HEK293 (cell line): ENCODE results near the gene TARS3.

Experiments used
- OSR2 ChIP-seq: fragments of 450-650 bp; formaldehyde crosslinking; IDR thresholded peaks from 2 replicates; pipeline ENCODE4 v1.5.1; 2016; ENCODE audit warnings: missing biosample characterization, missing genetic modification characterization
- SETDB1 ChIP-seq: IDR thresholded peaks from one replicate; pipeline ENCODE4 v1.6.1; 2017; ENCODE audit warnings: mild to moderate bottlenecking, low read length, moderate library complexity, mixed read lengths; ENCODE audit not compliant: insufficient read length
- TRIM28 ChIP-seq: IDR thresholded peaks from 2 replicates; pipeline ENCODE4 v1.6.1; 2011; ENCODE audit warnings: low read length, control low read depth, borderline replicate concordance
- YY1 ChIP-seq: fragments of 450-650 bp; formaldehyde crosslinking; IDR thresholded peaks from 2 replicates; pipeline ENCODE4 v1.5.1; 2018; ENCODE audit warnings: missing biosample characterization, missing genetic modification characterization
- YY2 ChIP-seq: fragments of 450-650 bp; formaldehyde crosslinking; IDR thresholded peaks from 2 replicates; pipeline ENCODE4 v1.5.1; 2016; ENCODE audit warnings: missing biosample characterization, missing genetic modification characterization
- ZBTB17 ChIP-seq: fragments of 450-650 bp; formaldehyde crosslinking; IDR thresholded peaks from 2 replicates; pipeline ENCODE4 v1.5.1; 2016; ENCODE audit warnings: missing biosample characterization, missing genetic modification characterization
- ZBTB20 ChIP-seq: fragments of 450-650 bp; formaldehyde crosslinking; IDR thresholded peaks from 2 replicates; pipeline ENCODE4 v1.5.1; 2016; ENCODE audit warnings: missing biosample characterization, missing genetic modification characterization
- ZNF114 ChIP-seq: fragments of 450-650 bp; formaldehyde crosslinking; IDR thresholded peaks from 2 replicates; pipeline ENCODE4 v1.5.0; 2017; ENCODE audit warnings: missing biosample characterization, missing genetic modification characterization
- ZNF146 ChIP-seq: fragments of 450-650 bp; formaldehyde crosslinking; IDR thresholded peaks from 2 replicates; pipeline ENCODE4 v1.5.1; 2016; ENCODE audit warnings: missing biosample characterization, missing genetic modification characterization
- TF ChIP-seq, protein P1 (sequence below): fragments of 450-650 bp; formaldehyde crosslinking; IDR thresholded peaks from 2 replicates; pipeline ENCODE4 v1.5.1; 2016; ENCODE audit warnings: missing biosample characterization, missing genetic modification characterization
- TF ChIP-seq, protein P2 (sequence below): fragments of 450-650 bp; formaldehyde crosslinking; IDR thresholded peaks from 2 replicates; pipeline ENCODE4 v1.5.1; 2017; ENCODE audit warnings: missing biosample characterization, missing genetic modification characterization

DNA sequence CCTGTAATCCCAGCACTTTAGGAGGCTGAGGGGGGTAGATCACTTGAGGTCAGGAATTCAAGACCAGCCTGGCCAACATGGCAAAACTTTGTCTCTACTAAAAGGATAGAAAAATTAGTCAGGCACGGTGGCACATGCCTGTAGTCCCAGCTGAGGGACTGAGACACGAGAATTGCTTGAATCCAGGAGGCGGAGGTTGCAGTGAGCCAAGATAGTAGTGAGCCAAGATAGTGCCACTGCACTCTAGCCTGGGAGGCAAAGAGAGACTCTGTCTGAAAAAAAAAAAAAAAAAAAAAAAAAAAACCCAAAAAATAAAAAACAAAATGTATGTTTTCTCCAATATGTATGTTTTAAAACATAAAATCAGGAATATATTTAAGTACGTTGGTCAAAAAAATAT, 16.3 kb downstream of the TARS3 start:
- no peak for TF ChIP-seq ZBTB20 (tag by site-specific recombination)
- TF ChIP-seq, protein P1, sequence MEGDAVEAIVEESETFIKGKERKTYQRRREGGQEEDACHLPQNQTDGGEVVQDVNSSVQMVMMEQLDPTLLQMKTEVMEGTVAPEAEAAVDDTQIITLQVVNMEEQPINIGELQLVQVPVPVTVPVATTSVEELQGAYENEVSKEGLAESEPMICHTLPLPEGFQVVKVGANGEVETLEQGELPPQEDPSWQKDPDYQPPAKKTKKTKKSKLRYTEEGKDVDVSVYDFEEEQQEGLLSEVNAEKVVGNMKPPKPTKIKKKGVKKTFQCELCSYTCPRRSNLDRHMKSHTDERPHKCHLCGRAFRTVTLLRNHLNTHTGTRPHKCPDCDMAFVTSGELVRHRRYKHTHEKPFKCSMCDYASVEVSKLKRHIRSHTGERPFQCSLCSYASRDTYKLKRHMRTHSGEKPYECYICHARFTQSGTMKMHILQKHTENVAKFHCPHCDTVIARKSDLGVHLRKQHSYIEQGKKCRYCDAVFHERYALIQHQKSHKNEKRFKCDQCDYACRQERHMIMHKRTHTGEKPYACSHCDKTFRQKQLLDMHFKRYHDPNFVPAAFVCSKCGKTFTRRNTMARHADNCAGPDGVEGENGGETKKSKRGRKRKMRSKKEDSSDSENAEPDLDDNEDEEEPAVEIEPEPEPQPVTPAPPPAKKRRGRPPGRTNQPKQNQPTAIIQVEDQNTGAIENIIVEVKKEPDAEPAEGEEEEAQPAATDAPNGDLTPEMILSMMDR = no peak
- no peak for TF ChIP-seq SETDB1
- no peak for TF ChIP-seq OSR2 (tag by site-specific recombination)
- no peak for TF ChIP-seq ZNF146 (tag by site-specific recombination)
- TF ChIP-seq ZBTB17 (tag by site-specific recombination) = no peak
- TF ChIP-seq YY1 (tag by site-specific recombination) = no peak
- TF ChIP-seq TRIM28 = no peak
- TF ChIP-seq, protein P2, sequence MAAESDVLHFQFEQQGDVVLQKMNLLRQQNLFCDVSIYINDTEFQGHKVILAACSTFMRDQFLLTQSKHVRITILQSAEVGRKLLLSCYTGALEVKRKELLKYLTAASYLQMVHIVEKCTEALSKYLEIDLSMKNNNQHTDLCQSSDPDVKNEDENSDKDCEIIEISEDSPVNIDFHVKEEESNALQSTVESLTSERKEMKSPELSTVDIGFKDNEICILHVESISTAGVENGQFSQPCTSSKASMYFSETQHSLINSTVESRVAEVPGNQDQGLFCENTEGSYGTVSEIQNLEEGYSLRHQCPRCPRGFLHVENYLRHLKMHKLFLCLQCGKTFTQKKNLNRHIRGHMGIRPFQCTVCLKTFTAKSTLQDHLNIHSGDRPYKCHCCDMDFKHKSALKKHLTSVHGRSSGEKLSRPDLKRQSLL (tag by site-specific recombination) = no peak
- no peak for TF ChIP-seq ZNF114 (tag by site-specific recombination)
- no peak for TF ChIP-seq YY2 (tag by site-specific recombination)
